Activated CD8-positive, alpha-beta memory T cell treated with anti-CD3 and anti-CD28 coated beads, Interleukin-2, amount 10 ng/mL, durations not matched to agents 7 days and 5 days (primary cell): Measurements from ENCODE around the gene AKR1E2. TPM values are rescaled to one million over a fixed set of nuclear protein-coding genes. Genes with fewer than 3 reads are reported as not detected.

Experiments
- ATAC-seq: fragments of 150-1000 bp; cut with Tn5 transposase; one replicate; pipeline ENCODE4 v1.10.0; 2021; ENCODE audit warnings: moderate library complexity
- CTCF ChIA-PET: fragments of 350-600 bp; sonication (Branson Sonifier 250); formaldehyde crosslinking; loops from one replicate; lab custom pipeline; 2021; ENCODE audit warnings: antibody characterized with exemption; lab: Charles Lee
- DNase-seq: peaks from one replicate; pipeline ENCODE4 v3.0.0-alpha.2; 2020
- H3K27ac Mint-ChIP-seq: one replicate; pipeline ENCODE4 v1.8.0; 2021; ENCODE audit warnings: mild to moderate bottlenecking, mixed read lengths
- H3K27me3 Mint-ChIP-seq: one replicate; pipeline ENCODE4 v1.8.0; 2021; ENCODE audit warnings: mixed read lengths
- H3K36me3 Mint-ChIP-seq: one replicate; pipeline ENCODE4 v1.8.0; 2021; ENCODE audit warnings: mild to moderate bottlenecking, mixed read lengths
- H3K4me1 Mint-ChIP-seq: one replicate; pipeline ENCODE4 v1.8.0; 2021; ENCODE audit warnings: mixed read lengths
- H3K4me3 Mint-ChIP-seq: one replicate; pipeline ENCODE4 v1.8.0; 2021; ENCODE audit warnings: mild to moderate bottlenecking, moderate library complexity, mixed read lengths
- H3K9me3 Mint-ChIP-seq: one replicate; pipeline ENCODE4 v1.8.0; 2022; ENCODE audit warnings: low read depth, mixed read lengths
- total RNA-seq, 2 experiments: library from RNA; stranded (reverse); gene quantifications; one replicate each; pipeline ENCODE4 v1.2.3, GENCODE V29; 2021

Gene AKR1E2
- total RNA-seq, 2 experiments from 2014 or later = 2.5 to 3.1 TPM

GRCh38 chr10:4837551-4837950 lies 11.5 kb downstream of the AKR1E2 start:
- DNase-seq (no peak), ATAC-seq (no peak)
- no peak overlapping the region for H3K27ac Mint-ChIP-seq
- CTCF ChIA-PET = interaction anchor here (0.8 to 11.7 kb wide), 4 partner anchors 11 to 22 kb away, joined by 3 to 76 read pairs (median 6); partner anchors contain the start of gene AKR1E2
- H3K4me1 Mint-ChIP-seq = peaks cover 15% of the 10 kb centered on the region
- H3K4me3 Mint-ChIP-seq = no peak overlapping the region
- H3K36me3 Mint-ChIP-seq = no peaks in the 10 kb centered on the region
- H3K27me3 Mint-ChIP-seq = no peaks in the 10 kb centered on the region
- H3K9me3 Mint-ChIP-seq = no peaks in the 10 kb centered on the region

- CTCF ChIA-PET = interaction anchor here (1.6 to 11.7 kb wide), 2 partner anchors 11 to 24 kb away, joined by 7 to 76 read pairs; no protein-coding TSS in a partner anchor
- no peaks in the 10 kb centered on the region for H3K27me3 Mint-ChIP-seq
- H3K4me3 Mint-ChIP-seq = no peak overlapping the region
- DNase-seq (no peak), ATAC-seq (no peak)
- H3K36me3 Mint-ChIP-seq = no peaks in the 10 kb centered on the region
- H3K27ac Mint-ChIP-seq = no peak overlapping the region
- no peaks in the 10 kb centered on the region for H3K9me3 Mint-ChIP-seq
- peaks cover 15% of the 10 kb centered on the region for H3K4me1 Mint-ChIP-seq
Measured at GRCh38 chr10:4838743-4839142, 12.7 kb downstream of the AKR1E2 start.

DNA sequence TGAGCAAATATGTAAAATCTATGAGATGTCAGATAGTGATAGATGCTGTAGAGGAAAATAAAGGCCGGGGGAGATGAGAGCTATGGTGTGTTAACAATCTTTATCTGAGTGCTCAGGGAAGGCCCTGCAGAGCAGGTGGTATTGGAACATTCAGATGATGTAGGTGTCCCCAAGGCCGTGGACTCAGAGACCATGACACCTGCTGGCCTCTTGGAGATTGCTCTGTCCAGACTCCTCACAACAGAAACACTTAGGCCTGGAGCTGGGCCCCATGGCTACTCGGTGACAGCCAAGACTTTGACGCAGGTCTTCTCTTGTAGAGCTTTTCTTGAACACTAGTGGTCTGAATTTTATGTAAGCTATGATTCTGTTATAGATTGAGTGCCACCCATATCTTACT lies 13.3 kb downstream of the AKR1E2 start:
- no peak overlapping the region for H3K27ac Mint-ChIP-seq
- no peak for DNase-seq
- no peaks in the 10 kb centered on the region for H3K27me3 Mint-ChIP-seq
- CTCF ChIA-PET = interaction anchor here (1.9 to 11.7 kb wide), 2 partner anchors 11 to 24 kb away, joined by 9 to 76 read pairs; no protein-coding TSS in a partner anchor
- no peak overlapping the region for H3K4me3 Mint-ChIP-seq
- ATAC-seq = no peak
- H3K9me3 Mint-ChIP-seq = no peaks in the 10 kb centered on the region
- H3K36me3 Mint-ChIP-seq = no peaks in the 10 kb centered on the region
- H3K4me1 Mint-ChIP-seq = peaks cover 15% of the 10 kb centered on the region

- H3K27me3 Mint-ChIP-seq = no peaks in the 10 kb centered on the region
- no peak overlapping the region for H3K27ac Mint-ChIP-seq
- DNase-seq (no peak), ATAC-seq (no peak)
- CTCF ChIA-PET = interaction anchor here (1.9 to 11.7 kb wide), 2 partner anchors 10 to 25 kb away, joined by 9 to 76 read pairs; no protein-coding TSS in a partner anchor
- no peak overlapping the region for H3K4me3 Mint-ChIP-seq
- no peaks in the 10 kb centered on the region for H3K36me3 Mint-ChIP-seq
- no peaks in the 10 kb centered on the region for H3K9me3 Mint-ChIP-seq
- H3K4me1 Mint-ChIP-seq = peaks cover 13% of the 10 kb centered on the region
Measured at GRCh38 chr10:4840151-4840550, 14.1 kb downstream of the AKR1E2 start.

DNA sequence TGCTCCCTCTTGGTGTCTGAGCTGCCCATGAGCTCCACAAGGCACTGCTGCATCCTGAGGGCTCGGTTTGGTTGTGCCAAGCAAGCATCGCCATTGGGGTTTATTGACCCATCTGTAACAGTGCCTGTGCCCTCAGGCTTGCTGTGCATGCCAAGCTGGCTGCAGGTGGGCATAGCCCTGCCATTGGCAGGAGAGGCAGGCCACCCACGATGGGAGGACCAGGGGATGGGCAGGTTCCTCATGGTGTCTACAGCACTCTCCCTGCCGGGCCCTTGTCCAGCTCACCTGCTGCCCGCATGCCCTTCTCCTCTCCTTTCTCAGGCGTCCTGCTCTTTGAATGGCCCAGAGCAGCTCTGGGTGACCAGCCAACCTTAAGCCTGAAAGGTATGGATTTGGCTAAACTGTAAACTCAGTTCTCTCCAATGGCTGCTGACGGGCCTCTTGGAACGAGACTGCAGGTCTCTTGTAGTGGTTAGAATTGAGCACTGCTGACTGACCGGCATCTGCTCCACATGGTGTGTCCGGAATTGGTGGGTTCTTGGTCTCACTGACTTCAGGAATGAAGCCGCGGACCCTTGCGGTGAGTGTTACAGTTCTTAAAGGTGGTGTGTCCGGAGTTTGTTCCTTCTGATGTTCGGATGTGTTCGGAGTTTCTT lies 17.6 kb downstream of the AKR1E2 start:
- Mint-ChIP-seq H3K9me3 (no peaks in the 10 kb centered on the region), H3K4me3 (no peak overlapping the region), H3K27ac (no peak overlapping the region), H3K36me3 (no peaks in the 10 kb centered on the region), H3K4me1 (no peaks in the 10 kb centered on the region), H3K27me3 (no peaks in the 10 kb centered on the region)
- CTCF ChIA-PET = no interaction called here
- DNase-seq (no peak), ATAC-seq (no peak)

- H3K4me3 Mint-ChIP-seq = no peak overlapping the region
- ATAC-seq = no peak
- CTCF ChIA-PET = no interaction called here
Measured at GRCh38 chr10:4844864-4845263, 18.9 kb downstream of the AKR1E2 start.

GRCh38 chr10:4845766-4846165 lies 19.8 kb downstream of the AKR1E2 start:
- Mint-ChIP-seq H3K27me3 (no peaks in the 10 kb centered on the region), H3K4me1 (peaks cover 6% of the 10 kb centered on the region), H3K27ac (no peak overlapping the region), H3K4me3 (no peak overlapping the region), H3K36me3 (no peaks in the 10 kb centered on the region), H3K9me3 (no peaks in the 10 kb centered on the region)
- CTCF ChIA-PET = no interaction called here
- ATAC-seq (no peak), DNase-seq (no peak)

More at GRCh38 chr10:4844864-4845263, 18.9 kb downstream of the AKR1E2 start:
- Mint-ChIP-seq H3K27me3 (no peaks in the 10 kb centered on the region), H3K36me3 (no peaks in the 10 kb centered on the region), H3K27ac (no peak overlapping the region), H3K4me1 (peaks cover 6% of the 10 kb centered on the region), H3K9me3 (no peaks in the 10 kb centered on the region)
- DNase-seq = no peak

DNA sequence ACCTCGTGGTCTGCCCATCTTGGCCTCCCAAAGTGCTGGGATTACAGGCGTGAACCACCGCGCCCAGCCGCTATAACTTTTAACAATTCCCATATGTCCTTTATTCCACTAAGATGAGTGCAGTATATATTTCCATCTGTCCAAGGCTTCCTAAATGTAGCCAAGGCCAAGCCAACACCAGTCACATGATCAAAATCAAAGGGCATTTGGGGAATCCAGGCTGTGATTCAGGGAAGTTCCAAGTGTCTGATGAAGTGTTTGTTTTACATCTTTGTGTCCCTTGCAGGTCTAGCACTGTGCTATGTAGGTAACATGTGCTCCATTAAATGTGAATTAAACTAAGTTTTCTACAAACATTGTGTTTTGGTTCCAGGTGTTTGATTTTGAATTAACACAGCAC lies 20.8 kb downstream of the AKR1E2 start:
- ATAC-seq (no peak), DNase-seq (no peak)
- CTCF ChIA-PET = no interaction called here
- Mint-ChIP-seq H3K27me3 (peaks cover under 1% of the 10 kb centered on the region), H3K9me3 (no peaks in the 10 kb centered on the region), H3K4me1 (peaks cover 6% of the 10 kb centered on the region), H3K36me3 (no peaks in the 10 kb centered on the region), H3K27ac (no peak overlapping the region), H3K4me3 (no peak overlapping the region)

DNA sequence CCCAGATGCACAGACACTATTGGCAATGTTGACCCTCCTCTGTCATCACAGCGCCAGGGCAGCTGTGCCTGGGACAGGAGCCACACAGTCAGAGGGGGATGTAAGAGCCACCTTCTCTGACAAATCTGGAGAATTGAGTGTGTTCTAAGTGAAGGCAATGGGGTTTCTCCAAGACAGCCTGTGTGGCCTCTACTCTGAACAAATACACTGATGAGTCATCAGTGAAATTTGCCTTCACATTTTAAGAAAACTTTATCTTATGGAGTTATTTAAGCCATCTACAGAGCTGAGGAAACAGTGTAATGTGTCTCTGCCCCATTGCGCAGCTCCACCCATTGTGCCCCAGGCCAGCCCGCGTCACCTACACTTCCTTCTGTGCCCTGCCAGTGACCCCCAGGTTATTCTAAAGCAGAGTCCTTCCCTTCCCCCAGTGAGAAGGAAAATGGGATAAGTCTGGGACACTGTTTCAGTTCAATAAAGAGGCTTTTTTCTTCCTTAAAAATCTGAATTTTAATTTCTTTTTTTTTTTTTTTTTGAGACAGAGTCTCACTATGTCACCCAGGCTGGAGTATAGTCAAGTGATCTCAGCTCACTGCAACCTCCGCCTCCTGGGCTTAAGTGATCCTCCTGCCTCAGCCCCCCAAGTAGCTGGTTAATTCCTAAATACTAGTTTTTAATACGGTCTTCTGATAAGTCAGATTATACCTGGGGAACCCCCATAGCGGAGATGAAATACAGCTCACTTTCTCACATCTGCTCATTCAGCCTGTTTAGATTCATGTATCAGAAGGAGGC lies 21.8 kb downstream of the AKR1E2 start:
- Mint-ChIP-seq H3K4me3 (no peak overlapping the region), H3K27me3 (peaks cover 3% of the 10 kb centered on the region), H3K36me3 (no peaks in the 10 kb centered on the region), H3K4me1 (peaks cover 6% of the 10 kb centered on the region), H3K9me3 (no peaks in the 10 kb centered on the region), H3K27ac (no peak overlapping the region)
- DNase-seq (no peak), ATAC-seq (no peak)
- CTCF ChIA-PET = interaction anchor here (0.7 to 5.3 kb wide), 7 partner anchors 11 to 1893 kb away, joined by 3 to 76 read pairs (median 10); partner anchors contain the start of gene NET1

- Mint-ChIP-seq H3K27ac (no peak overlapping the region), H3K36me3 (no peaks in the 10 kb centered on the region), H3K27me3 (peaks cover 5% of the 10 kb centered on the region), H3K9me3 (no peaks in the 10 kb centered on the region), H3K4me1 (peaks cover 6% of the 10 kb centered on the region), H3K4me3 (no peak overlapping the region)
- ATAC-seq (no peak), DNase-seq (no peak)
- CTCF ChIA-PET = interaction anchor here (0.7 to 5.3 kb wide), 12 partner anchors 12 to 1893 kb away, joined by 3 to 76 read pairs (median 14); partner anchors contain the start of gene NET1
Measured at GRCh38 chr10:4848356-4849041, 22.5 kb downstream of the AKR1E2 start.

DNA sequence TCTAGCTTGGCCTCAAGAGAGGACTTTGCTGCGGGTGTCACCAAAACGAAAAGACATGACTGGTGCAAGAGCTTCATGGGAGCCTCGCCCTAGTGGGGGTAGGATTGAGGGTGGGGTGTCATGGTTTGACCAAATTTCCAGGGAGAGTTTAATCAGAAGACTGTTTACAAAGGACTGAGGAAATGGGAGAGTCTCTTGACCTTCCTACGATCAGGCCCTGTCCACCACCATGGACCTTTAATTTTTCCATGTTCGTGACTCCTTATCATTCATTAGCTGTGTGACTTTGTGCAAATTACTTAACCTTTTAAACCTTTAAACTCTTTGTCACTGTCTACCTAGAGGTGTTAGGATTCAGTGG lies 23.0 kb downstream of the AKR1E2 start:
- peaks cover 6% of the 10 kb centered on the region for H3K27me3 Mint-ChIP-seq
- H3K9me3 Mint-ChIP-seq = no peaks in the 10 kb centered on the region
- peaks cover 6% of the 10 kb centered on the region for H3K4me1 Mint-ChIP-seq
- no peak for DNase-seq
- H3K36me3 Mint-ChIP-seq = no peaks in the 10 kb centered on the region
- H3K27ac Mint-ChIP-seq = no peak overlapping the region
- no peak for ATAC-seq
- CTCF ChIA-PET = interaction anchor here (0.8 to 5.3 kb wide), 28 partner anchors 11 to 781 kb away, joined by 3 to 76 read pairs (median 6); partner anchors contain the start of genes AKR1E2 and NET1
- no peak overlapping the region for H3K4me3 Mint-ChIP-seq

- Mint-ChIP-seq H3K36me3 (no peaks in the 10 kb centered on the region), H3K4me1 (peaks cover 6% of the 10 kb centered on the region), H3K9me3 (no peaks in the 10 kb centered on the region), H3K27ac (no peak overlapping the region), H3K27me3 (peaks cover 6% of the 10 kb centered on the region), H3K4me3 (no peak overlapping the region)
- ATAC-seq (peak; percentile 94), DNase-seq (peak; percentile 88)
- CTCF ChIA-PET = interaction anchor here (0.8 to 5.3 kb wide), 38 partner anchors 8 to 780 kb away, joined by 3 to 76 read pairs (median 5); partner anchors contain the start of genes AKR1E2 and NET1
Measured at GRCh38 chr10:4849555-4850242, 23.7 kb downstream of the AKR1E2 start.
